ENCODE data around the gene PCSK9. TPM values are rescaled to one million over a fixed set of nuclear protein-coding genes. Genes with fewer than 3 reads are reported as not detected.

PCSK9 gene
- polyA plus RNA-seq, 2 of the 4 experiments (the other 2 are of a cell fraction): 1.7 to 7.3 TPM

- Histone ChIP-seq H3K9me3 (no peaks in the 10 kb centered on the region), H3K27ac (no peak overlapping the region), H3K4me3 (no peak overlapping the region), H3K4me1 (no peaks in the 10 kb centered on the region), H3K4me2 (no peak overlapping the region)
- ChIA-PET CTCF (interaction anchor here (0.9 to 3.4 kb wide), 2 partner anchors 9 to 55 kb away, joined by 4 to 15 read pairs; no protein-coding TSS in a partner anchor), POLR2A (no interaction called here)
- no peak for DNase-seq (ENCODE audit: low read depth in 1 of 2, low spot score in 1 of 2)
- peak in 1 of 2 experiments; percentile 77; a peak in 3 of 6 replicates for ATAC-seq
- no peak for TF ChIP-seq CTCF (IDR thresholded peaks at IDR 0.05)
- TF ChIP-seq NPAS2 (CRISPR knock-in tag; IDR thresholded peaks at IDR 0.05; ENCODE audit: borderline replicate concordance): no peak
- FAIRE-seq: no peak
- 80% methylated on average over 9 of the region's 10 CpGs for WGBS (ENCODE audit: missing lambda C conversion rate)
These were observed 33.8 kb upstream of the PCSK9 start for GRCh38 chr1:55005351-55006140.

GRCh38 chr1:55006931-55007330 is 32.4 kb upstream of the PCSK9 start:
- ChIA-PET CTCF (interaction anchor here (1.6 to 3.4 kb wide), 5 partner anchors 7 to 62 kb away, joined by 3 to 15 read pairs (median 5); no protein-coding TSS in a partner anchor), POLR2A (no interaction called here)
- 90% methylated on average over 7 of the region's 12 CpGs for WGBS (ENCODE audit: missing lambda C conversion rate)
- no peak for DNase-seq (ENCODE audit: low read depth in 1 of 2, low spot score in 1 of 2)
- Histone ChIP-seq H3K4me2 (no peak overlapping the region), H3K9me3 (no peaks in the 10 kb centered on the region), H3K4me3 (no peak overlapping the region), H3K4me1 (no peaks in the 10 kb centered on the region), H3K27ac (no peak overlapping the region)
- TF ChIP-seq NFE2L2 (conservative IDR thresholded peaks at IDR 0.05; ENCODE audit: low read length): no peak
- no peak for TF ChIP-seq MAFK (IDR thresholded peaks at IDR 0.05; ENCODE audit: partially characterized antibody)
- no peak for TF ChIP-seq HOXB13 (CRISPR knock-in tag; IDR thresholded peaks at IDR 0.05; ENCODE audit: low read depth)
- no peak for TF ChIP-seq FOSL2 (IDR thresholded peaks at IDR 0.05)
- no peak for TF ChIP-seq FOSL2 (CRISPR knock-in tag; IDR thresholded peaks at IDR 0.05)
- TF ChIP-seq EHMT2 (IDR thresholded peaks at IDR 0.05; ENCODE audit: low read depth): no peak
- TF ChIP-seq RCOR1 (IDR thresholded peaks at IDR 0.05; ENCODE audit: low read depth, low read length): no peak
- TF ChIP-seq CBX2 (IDR thresholded peaks at IDR 0.05; ENCODE audit: borderline replicate concordance, low read depth): no peak
- TF ChIP-seq, protein P1, sequence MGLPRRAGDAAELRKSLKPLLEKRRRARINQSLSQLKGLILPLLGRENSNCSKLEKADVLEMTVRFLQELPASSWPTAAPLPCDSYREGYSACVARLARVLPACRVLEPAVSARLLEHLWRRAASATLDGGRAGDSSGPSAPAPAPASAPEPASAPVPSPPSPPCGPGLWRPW (IDR thresholded peaks at IDR 0.05): no peak
- no peak for TF ChIP-seq TFCP2L1 (CRISPR knock-in tag; IDR thresholded peaks at IDR 0.05)
- TF ChIP-seq ZC3H11A (IDR thresholded peaks at IDR 0.05): no peak
- FAIRE-seq: no peak
- ATAC-seq: no peak

DNA sequence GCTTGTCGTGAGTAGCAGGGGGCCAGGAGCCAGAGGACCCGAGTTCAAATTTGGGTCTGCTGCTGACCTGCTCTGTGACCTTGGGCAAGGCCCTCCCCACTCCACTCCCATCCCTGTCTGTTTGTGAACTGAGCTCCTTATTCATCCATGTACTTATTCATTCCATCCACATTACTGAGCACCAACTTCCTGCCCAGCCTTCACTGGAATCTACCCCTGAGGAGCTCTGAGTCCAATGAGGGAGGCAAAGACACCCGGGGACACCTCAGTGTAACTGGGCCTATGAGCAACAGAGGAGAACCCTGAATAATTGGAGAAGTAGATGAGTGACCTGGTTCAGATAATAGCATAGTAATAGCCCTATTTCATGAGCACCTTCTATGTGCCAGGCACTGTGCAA is 31.7 kb upstream of the PCSK9 start:
- Histone ChIP-seq H3K9me3 (no peaks in the 10 kb centered on the region), H3K4me1 (no peaks in the 10 kb centered on the region), H3K4me3 (no peak overlapping the region), H3K27ac (no peak overlapping the region), H3K4me2 (no peak overlapping the region)
- ATAC-seq: no peak
- DNase-seq (ENCODE audit: low read depth in 1 of 2, low spot score in 1 of 2): no peak
- FAIRE-seq: no peak
- TF ChIP-seq ELK1 (IDR thresholded peaks at IDR 0.05; ENCODE audit: low read depth, low read length): no peak
- no peak for TF ChIP-seq RNF2 (IDR thresholded peaks at IDR 0.05; ENCODE audit: borderline replicate concordance, low read depth)
- no peak for TF ChIP-seq CBX8 (IDR thresholded peaks at IDR 0.05)
- TF ChIP-seq, protein P2, sequence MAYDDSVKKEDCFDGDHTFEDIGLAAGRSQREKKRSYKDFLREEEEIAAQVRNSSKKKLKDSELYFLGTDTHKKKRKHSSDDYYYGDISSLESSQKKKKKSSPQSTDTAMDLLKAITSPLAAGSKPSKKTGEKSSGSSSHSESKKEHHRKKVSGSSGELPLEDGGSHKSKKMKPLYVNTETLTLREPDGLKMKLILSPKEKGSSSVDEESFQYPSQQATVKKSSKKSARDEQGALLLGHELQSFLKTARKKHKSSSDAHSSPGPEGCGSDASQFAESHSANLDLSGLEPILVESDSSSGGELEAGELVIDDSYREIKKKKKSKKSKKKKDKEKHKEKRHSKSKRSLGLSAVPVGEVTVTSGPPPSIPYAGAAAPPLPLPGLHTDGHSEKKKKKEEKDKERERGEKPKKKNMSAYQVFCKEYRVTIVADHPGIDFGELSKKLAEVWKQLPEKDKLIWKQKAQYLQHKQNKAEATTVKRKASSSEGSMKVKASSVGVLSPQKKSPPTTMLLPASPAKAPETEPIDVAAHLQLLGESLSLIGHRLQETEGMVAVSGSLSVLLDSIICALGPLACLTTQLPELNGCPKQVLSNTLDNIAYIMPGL (CRISPR knock-in tag; IDR thresholded peaks at IDR 0.05; ENCODE audit: borderline replicate concordance): no peak
- no peak for TF ChIP-seq SMC3 (IDR thresholded peaks at IDR 0.05)
- no peak for TF ChIP-seq MYC (IDR thresholded peaks at IDR 0.05; ENCODE audit: borderline replicate concordance, low read length)
- TF ChIP-seq, protein P3, sequence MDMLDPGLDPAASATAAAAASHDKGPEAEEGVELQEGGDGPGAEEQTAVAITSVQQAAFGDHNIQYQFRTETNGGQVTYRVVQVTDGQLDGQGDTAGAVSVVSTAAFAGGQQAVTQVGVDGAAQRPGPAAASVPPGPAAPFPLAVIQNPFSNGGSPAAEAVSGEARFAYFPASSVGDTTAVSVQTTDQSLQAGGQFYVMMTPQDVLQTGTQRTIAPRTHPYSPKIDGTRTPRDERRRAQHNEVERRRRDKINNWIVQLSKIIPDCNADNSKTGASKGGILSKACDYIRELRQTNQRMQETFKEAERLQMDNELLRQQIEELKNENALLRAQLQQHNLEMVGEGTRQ (IDR thresholded peaks at IDR 0.05): no peak
- no peak for TF ChIP-seq CEBPB (IDR thresholded peaks at IDR 0.05)
- no peak for TF ChIP-seq NR3C1 (IDR thresholded peaks at IDR 0.05)
- no peak for TF ChIP-seq NFE2L2 (conservative IDR thresholded peaks at IDR 0.05; ENCODE audit: low read length)
- no peak for TF ChIP-seq MAX (IDR thresholded peaks at IDR 0.05)
- TF ChIP-seq POLR2A (IDR thresholded peaks at IDR 0.05; ENCODE audit: low read length): no peak
- no peak for TF ChIP-seq BHLHE40 (IDR thresholded peaks at IDR 0.05; ENCODE audit: low read depth, low read length)
- no peak for TF ChIP-seq HOXB5 (CRISPR knock-in tag; IDR thresholded peaks at IDR 0.05)
- whole genome bisulfite sequencing (ENCODE audit: missing lambda C conversion rate): 37% methylated on average over 3 of the region's 3 CpGs
- ChIA-PET POLR2A (no interaction called here), CTCF (interaction anchor here (1.1 to 3.4 kb wide), 6 partner anchors 8 to 63 kb away, joined by 3 to 15 read pairs (median 5); no protein-coding TSS in a partner anchor)

Measured in A549 (cell line).